ENCODE data around the gene KRTAP12-2.
"Not testable (repeated sequence)": the region's sequence is repeated elsewhere in the genome, so short reads cannot be mapped to it uniquely, and the experiment has no call there.

Gene KRTAP12-2

DNA sequence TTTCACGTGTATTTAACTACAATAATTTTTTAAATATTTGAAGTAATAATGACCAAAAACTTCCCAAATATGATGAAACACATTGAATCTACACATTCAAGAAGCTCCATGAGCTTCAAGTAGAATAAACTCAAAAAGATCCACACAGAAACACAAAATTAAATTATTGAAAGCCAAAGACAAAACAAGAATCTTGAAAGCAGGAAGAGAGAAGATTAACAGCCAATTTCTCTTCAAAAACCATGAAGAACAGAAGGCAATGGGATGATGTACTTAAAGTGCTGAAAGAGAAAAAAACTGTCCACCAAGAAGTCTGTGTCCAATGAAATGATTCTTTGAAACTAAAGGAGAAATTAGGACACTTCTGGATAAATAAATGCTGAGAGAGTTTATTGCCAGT lies 34.7 kb downstream of the KRTAP12-2 start:
- peaks cover 32% of the 10 kb centered on the region for H3K4me1 Mint-ChIP-seq
- H3K4me3 Mint-ChIP-seq, result no peak overlapping the region
- H3K9me3 Mint-ChIP-seq, result peaks cover 33% of the 10 kb centered on the region
- no peak overlapping the region for H3K27ac Mint-ChIP-seq
- peaks cover 13% of the 10 kb centered on the region for H3K36me3 Mint-ChIP-seq
- H3K27me3 Mint-ChIP-seq, result no peaks in the 10 kb centered on the region

DNA sequence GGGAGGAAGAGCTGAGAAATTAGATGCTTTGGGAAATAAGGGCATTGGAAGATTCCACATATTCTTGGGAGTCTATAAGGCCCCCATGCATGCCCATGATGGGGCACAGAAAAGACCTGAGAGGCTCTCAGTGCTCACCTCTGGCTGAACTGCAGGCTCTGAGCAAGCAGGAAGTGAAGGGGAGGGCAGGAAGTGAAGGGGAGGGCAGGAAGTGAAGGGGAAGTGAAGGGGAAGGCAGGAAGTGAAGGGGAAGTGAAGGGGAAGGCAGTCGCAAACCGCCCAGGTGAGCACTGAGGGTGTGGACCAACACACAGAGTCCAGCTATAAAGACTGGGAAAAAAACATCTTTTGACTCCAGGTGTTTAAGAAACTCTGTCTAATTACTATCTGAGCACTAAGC lies 36.3 kb downstream of the KRTAP12-2 start:
- H3K27ac Mint-ChIP-seq, result no peak overlapping the region
- peak overlapping the region; percentile 41 for H3K4me3 Mint-ChIP-seq
- H3K36me3 Mint-ChIP-seq, result peaks cover 13% of the 10 kb centered on the region
- H3K9me3 Mint-ChIP-seq, result peaks cover 33% of the 10 kb centered on the region
- no peaks in the 10 kb centered on the region for H3K27me3 Mint-ChIP-seq
- H3K4me1 Mint-ChIP-seq, result peaks cover 38% of the 10 kb centered on the region

DNA sequence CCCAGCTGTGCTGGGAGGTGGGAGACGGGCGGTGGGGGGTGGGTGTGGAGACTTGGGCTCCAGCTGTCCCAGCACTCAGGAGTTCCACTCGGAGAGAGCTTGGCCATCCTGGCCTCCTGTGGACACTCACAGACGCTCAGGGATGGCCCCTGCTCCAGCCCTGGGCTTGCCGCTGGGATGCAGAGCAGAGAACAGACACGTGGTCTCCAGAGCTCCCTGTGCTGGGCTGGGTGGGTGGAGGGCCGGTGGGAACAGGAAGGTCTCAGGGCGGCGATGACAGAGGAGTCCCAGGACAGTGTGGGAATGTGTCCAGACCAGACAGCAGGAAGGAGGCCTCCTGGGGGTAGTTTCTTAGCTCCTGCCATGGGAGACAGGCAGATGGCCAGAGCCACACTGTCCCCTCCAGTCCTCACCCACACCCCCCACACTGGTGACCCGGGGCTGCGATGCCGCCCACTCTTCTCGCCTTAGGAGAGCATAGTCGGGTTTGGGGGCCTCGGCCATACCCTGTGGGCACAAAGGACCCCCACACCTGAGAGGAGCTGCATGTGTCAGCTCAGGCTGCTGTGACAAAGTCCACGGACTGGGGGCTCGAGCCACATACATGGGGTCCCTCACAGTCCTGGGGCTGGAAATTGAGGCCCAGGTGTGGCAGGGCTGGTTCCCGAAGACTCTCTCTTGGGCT lies 37.9 kb downstream of the KRTAP12-2 start:
- Mint-ChIP-seq H3K27me3 (no peaks in the 10 kb centered on the region), H3K4me3 (no peak overlapping the region), H3K4me1 (peaks cover 38% of the 10 kb centered on the region), H3K9me3 (peaks cover 37% of the 10 kb centered on the region), H3K36me3 (peaks cover 15% of the 10 kb centered on the region), H3K27ac (no peak overlapping the region)

GRCh38 chr21:44627831-44628233 lies 38.9 kb downstream of the KRTAP12-2 start:
- H3K27ac Mint-ChIP-seq, result not testable (repeated sequence)

GRCh38 chr21:44627181-44627822 lies 39.4 kb downstream of the KRTAP12-2 start:
- H3K4me3 Mint-ChIP-seq, H3K27me3 Mint-ChIP-seq: not testable (repeated sequence)
- Mint-ChIP-seq H3K27ac (peak overlapping the region; percentile 59), H3K4me1 (peaks cover 38% of the 10 kb centered on the region), H3K9me3 (peaks cover 42% of the 10 kb centered on the region), H3K36me3 (peaks cover 22% of the 10 kb centered on the region)

More at GRCh38 chr21:44627831-44628233, 38.9 kb downstream of the KRTAP12-2 start:
- not testable (repeated sequence) for H3K27me3 Mint-ChIP-seq, H3K4me3 Mint-ChIP-seq
- Mint-ChIP-seq H3K36me3 (peaks cover 18% of the 10 kb centered on the region), H3K4me1 (peaks cover 38% of the 10 kb centered on the region), H3K9me3 (peaks cover 37% of the 10 kb centered on the region)

GRCh38 chr21:44626673-44627143 lies 40.0 kb downstream of the KRTAP12-2 start, which contains the start of gene KRTAP10-9:
Gene KRTAP10-9 (plus strand): TSS chr21:44627093. CDS start chr21:44627172, 79 bp downstream.
- Mint-ChIP-seq H3K4me3 (no peak within 1 kb of the TSS), H3K27ac (peak within 1 kb of the TSS; percentile 59), H3K36me3 (peaks cover 22% of the 10 kb centered on the region), H3K27me3 (no peaks in the 10 kb centered on the region), H3K4me1 (peaks cover 38% of the 10 kb centered on the region), H3K9me3 (peaks cover 42% of the 10 kb centered on the region)

DNA sequence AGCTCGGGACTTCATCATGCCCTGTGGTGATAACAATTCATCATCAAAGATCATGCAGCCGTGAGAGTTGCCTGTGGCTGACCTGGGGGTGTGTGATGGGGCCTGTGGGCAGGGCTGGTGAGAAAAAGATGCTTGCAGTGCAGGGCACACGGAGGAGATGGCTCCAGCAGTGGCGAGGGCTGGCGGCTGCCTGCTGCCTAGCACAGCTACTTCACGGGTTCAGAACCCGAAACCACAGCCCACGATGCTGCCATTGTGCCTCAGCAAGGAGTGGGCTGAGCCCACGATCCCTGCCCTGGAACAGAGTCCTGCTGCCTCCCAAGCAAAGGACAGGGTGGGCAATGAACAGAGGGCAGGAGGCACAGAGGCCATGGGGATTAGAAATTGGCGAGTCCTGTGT lies 40.5 kb downstream of the KRTAP12-2 start:
- Mint-ChIP-seq H3K36me3 (peaks cover 22% of the 10 kb centered on the region), H3K4me3 (no peak overlapping the region), H3K4me1 (peaks cover 37% of the 10 kb centered on the region), H3K27ac (no peak overlapping the region), H3K9me3 (peaks cover 38% of the 10 kb centered on the region), H3K27me3 (no peaks in the 10 kb centered on the region)

DNA sequence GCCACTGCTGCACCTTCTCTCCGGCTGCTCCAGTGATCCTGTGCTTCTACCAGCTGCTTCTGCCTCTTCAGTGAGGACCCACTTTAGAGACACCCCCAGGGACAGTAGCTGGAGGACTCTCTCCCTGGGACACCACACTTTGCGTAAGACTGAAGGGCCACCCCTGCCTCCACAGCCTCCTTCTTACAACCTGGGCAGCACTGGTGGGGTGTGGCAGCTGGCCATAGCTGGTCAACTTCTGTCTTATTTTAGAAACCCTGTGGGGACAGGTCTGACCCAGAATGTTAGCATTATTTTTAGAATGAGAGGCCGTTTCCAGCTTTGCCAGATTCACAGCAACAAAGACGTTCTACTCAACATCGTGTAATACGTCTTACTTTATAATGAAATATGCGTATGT lies 41.0 kb downstream of the KRTAP12-2 start:
- H3K27me3 Mint-ChIP-seq, result no peaks in the 10 kb centered on the region
- peaks cover 35% of the 10 kb centered on the region for H3K9me3 Mint-ChIP-seq
- no peak overlapping the region for H3K27ac Mint-ChIP-seq
- H3K4me1 Mint-ChIP-seq, result peaks cover 34% of the 10 kb centered on the region
- no peak overlapping the region for H3K4me3 Mint-ChIP-seq
- peaks cover 20% of the 10 kb centered on the region for H3K36me3 Mint-ChIP-seq

GRCh38 chr21:44623575-44623974 lies 43.2 kb downstream of the KRTAP12-2 start:
- Mint-ChIP-seq H3K36me3 (peaks cover 30% of the 10 kb centered on the region), H3K27ac (no peak overlapping the region), H3K27me3 (no peaks in the 10 kb centered on the region), H3K4me1 (peaks cover 34% of the 10 kb centered on the region), H3K9me3 (peaks cover 51% of the 10 kb centered on the region), H3K4me3 (no peak overlapping the region)

- Mint-ChIP-seq H3K4me3 (peak overlapping the region; percentile 71), H3K36me3 (peaks cover 30% of the 10 kb centered on the region), H3K9me3 (peaks cover 50% of the 10 kb centered on the region), H3K27ac (peak overlapping the region; percentile 96), H3K27me3 (no peaks in the 10 kb centered on the region), H3K4me1 (peaks cover 53% of the 10 kb centered on the region)
Observed at GRCh38 chr21:44619886-44620285, 46.8 kb downstream of the KRTAP12-2 start.

GRCh38 chr21:44618909-44619308 lies 47.8 kb downstream of the KRTAP12-2 start:
- Mint-ChIP-seq H3K4me3 (peak overlapping the region; percentile 71), H3K36me3 (peaks cover 28% of the 10 kb centered on the region), H3K27me3 (no peaks in the 10 kb centered on the region), H3K9me3 (peaks cover 40% of the 10 kb centered on the region), H3K4me1 (peaks cover 56% of the 10 kb centered on the region), H3K27ac (peak overlapping the region; percentile 96)

GRCh38 chr21:44618504-44618903 lies 48.2 kb downstream of the KRTAP12-2 start:
- peak overlapping the region; percentile 71 for H3K4me3 Mint-ChIP-seq
- no peaks in the 10 kb centered on the region for H3K27me3 Mint-ChIP-seq
- peaks cover 36% of the 10 kb centered on the region for H3K9me3 Mint-ChIP-seq
- peaks cover 56% of the 10 kb centered on the region for H3K4me1 Mint-ChIP-seq
- H3K36me3 Mint-ChIP-seq, result peaks cover 26% of the 10 kb centered on the region
- H3K27ac Mint-ChIP-seq, result peak overlapping the region; percentile 96

DNA sequence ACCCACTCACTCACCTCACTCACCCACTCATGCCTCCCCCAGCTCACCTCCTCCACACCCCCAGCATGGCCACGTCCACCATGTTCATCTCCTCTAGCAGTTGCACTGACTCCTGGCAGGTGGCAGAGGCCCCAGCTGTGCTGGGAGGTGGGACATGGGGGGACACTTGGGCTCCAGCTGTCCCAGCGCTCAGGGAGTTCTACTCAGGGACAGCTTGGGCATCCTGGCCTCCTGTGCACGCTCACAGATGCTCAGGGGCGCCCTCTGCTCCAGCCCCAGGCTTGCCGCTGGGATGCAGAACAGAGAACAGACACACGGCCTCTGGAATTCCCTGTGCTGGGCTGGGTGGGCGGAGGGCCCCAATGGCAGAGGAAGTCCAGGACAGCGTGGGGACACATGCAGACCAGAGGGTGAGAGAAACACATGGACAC lies 49.6 kb downstream of the KRTAP12-2 start:
- peaks cover 16% of the 10 kb centered on the region for H3K36me3 Mint-ChIP-seq
- peaks cover 61% of the 10 kb centered on the region for H3K4me1 Mint-ChIP-seq
- H3K27ac Mint-ChIP-seq, result peak overlapping the region; percentile 30
- H3K4me3 Mint-ChIP-seq, result no peak overlapping the region
- H3K27me3 Mint-ChIP-seq, result no peaks in the 10 kb centered on the region
- peaks cover 22% of the 10 kb centered on the region for H3K9me3 Mint-ChIP-seq

GRCh38 chr21:44616591-44616926 lies 50.2 kb downstream of the KRTAP12-2 start:
- Mint-ChIP-seq H3K36me3 (peaks cover 16% of the 10 kb centered on the region), H3K4me1 (peaks cover 61% of the 10 kb centered on the region), H3K4me3 (no peak overlapping the region), H3K9me3 (peaks cover 22% of the 10 kb centered on the region), H3K27me3 (no peaks in the 10 kb centered on the region), H3K27ac (peak overlapping the region; percentile 30)

Measured in activated naive CD4-positive, alpha-beta T cell treated with anti-CD3 and anti-CD28 coated beads, Interleukin-2, amount 50 U/mL, for 24 hours (primary cell).